EH (cell line): ENCODE results near the gene MUC5B.
"Not testable (repeated sequence)": the region's sequence is repeated elsewhere in the genome, so short reads cannot be mapped to it uniquely, and the experiment has no call there.

Experiments
- DNase-seq: peaks from one replicate; pipeline ENCODE4 v3.0.0-alpha.2; 2015; ENCODE audit warnings: low read depth

Gene MUC5B

DNA sequence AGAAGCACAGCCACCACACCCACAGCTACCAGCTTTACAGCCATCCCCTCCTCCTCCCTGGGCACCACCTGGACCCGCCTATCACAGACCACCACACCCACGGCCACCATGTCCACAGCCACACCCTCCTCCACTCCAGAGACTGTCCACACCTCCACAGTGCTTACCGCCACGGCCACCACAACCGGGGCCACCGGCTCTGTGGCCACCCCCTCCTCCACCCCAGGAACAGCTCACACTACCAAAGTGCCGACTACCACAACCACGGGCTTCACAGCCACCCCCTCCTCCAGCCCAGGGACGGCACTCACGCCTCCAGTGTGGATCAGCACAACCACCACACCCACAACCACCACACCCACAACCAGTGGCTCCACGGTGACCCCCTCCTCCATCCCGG lies 27.5 kb downstream of the MUC5B start:
- not testable (repeated sequence) for DNase-seq

DNA sequence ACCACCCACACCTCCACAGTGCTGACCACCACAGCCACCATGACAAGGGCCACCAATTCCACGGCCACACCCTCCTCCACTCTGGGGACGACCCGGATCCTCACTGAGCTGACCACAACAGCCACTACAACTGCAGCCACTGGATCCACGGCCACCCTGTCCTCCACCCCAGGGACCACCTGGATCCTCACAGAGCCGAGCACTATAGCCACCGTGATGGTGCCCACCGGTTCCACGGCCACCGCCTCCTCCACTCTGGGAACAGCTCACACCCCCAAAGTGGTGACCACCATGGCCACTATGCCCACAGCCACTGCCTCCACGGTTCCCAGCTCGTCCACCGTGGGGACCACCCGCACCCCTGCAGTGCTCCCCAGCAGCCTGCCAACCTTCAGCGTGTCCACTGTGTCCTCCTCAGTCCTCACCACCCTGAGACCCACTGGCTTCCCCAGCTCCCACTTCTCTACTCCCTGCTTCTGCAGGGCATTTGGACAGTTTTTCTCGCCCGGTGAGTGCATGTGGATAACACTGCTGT lies 28.4 kb downstream of the MUC5B start:
- no peak for DNase-seq

- no peak for DNase-seq
These were observed 29.7 kb downstream of the MUC5B start for GRCh38 chr11:1252371-1253102.

- no peak for DNase-seq
These were observed 30.2 kb downstream of the MUC5B start for GRCh38 chr11:1253103-1253485.

DNA sequence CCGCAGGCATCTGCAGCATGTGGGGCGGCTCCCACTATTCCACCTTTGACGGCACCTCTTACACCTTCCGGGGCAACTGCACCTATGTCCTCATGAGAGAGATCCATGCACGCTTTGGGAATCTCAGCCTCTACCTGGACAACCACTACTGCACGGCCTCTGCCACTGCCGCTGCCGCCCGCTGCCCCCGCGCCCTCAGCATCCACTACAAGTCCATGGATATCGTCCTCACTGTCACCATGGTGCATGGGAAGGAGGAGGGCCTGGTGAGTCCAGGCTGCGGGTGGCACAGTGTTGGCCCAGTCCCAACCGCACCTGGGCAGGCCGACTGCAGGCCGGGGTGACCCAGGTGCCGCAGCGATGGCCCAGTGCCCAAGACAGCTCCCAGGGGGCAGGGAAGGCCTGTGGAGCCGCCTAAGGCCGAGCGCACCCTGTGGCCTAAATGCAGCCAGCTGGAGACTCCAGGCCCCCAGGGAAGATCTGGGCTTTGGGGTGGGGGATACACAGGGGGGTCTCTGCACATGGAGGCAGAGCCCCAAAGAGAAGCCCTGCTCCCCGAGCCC lies 31.3 kb downstream of the MUC5B start:
- no peak for DNase-seq

DNA sequence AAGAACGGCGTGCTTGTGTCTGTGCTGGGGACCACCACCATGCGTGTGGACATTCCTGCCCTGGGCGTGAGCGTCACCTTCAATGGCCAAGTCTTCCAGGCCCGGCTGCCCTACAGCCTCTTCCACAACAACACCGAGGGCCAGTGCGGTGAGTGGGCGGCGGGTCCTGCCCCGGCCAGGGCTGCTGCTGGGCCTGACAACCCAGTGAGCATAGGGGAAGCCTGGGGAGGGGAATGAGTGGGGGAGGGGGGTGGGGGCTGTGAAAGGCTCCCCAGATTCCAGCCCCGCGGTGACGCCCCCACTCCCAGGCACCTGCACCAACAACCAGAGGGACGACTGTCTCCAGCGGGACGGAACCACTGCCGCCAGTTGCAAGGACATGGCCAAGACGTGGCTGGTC lies 31.9 kb downstream of the MUC5B start:
- DNase-seq = no peak

- DNase-seq = no peak
These were observed 32.3 kb downstream of the MUC5B start for GRCh38 chr11:1255151-1255550.

DNA sequence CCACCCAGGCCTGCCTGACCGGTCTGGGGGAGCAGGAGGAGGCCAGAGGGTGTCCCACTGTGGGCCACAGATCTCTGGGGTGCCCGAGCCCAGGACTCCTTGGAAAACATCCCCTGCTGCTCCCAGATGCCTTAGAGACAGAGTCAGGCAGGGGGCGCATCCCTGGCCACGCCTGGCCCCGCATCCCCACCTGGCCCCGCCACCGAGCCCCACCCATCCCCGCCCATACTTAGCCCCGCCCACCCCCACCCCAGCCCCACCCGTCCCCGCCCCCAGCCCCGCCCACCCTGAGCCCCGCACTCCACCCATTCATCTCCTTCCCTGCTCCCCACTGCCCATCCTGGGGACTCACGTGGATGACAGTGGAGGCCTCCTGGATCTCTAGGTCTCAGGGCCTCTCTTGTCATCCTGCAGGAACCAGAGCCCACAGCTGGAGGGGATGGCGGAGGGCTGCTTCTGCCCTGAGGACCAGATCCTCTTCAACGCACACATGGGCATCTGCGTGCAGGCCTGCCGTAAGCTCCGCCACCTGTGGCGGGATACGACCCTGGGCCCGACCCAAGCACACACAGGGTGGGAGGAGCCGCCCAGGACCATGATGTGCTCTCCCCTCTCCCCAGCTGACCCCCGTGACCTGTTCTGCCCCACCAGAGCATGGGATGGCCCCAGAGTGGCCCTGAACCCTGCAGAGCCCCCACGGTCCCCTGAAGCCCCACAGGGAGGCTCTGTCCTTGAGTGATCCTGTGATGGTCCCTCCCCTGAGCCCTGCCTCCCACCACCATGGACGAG lies 33.6 kb downstream of the MUC5B start:
- no peak for DNase-seq

GRCh38 chr11:1257366-1257765 lies 34.5 kb downstream of the MUC5B start:
- no peak for DNase-seq

- no peak for DNase-seq
These were observed 35.0 kb downstream of the MUC5B start for GRCh38 chr11:1257916-1258315.

GRCh38 chr11:1258401-1259075 lies 35.7 kb downstream of the MUC5B start:
- no peak for DNase-seq

GRCh38 chr11:1259076-1259461 lies 36.2 kb downstream of the MUC5B start:
- DNase-seq = no peak

DNA sequence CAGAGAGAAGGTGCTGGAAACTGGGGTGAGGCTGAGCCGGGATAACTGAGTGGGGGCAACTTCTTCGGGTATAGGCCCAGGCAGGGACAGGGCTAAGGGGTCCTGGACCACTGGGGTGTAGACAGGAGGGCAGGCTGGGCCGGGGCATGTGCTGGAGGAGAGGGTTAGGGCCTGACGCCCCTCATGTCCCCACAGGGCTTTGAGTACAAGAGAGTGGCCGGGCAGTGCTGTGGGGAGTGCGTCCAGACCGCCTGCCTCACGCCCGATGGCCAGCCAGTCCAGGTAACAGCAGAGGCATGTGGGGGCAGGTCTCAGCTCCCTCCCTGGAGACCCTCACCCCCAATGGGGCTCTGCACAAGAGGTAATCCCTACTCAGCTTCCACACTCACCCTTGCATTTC lies 36.7 kb downstream of the MUC5B start:
- no peak for DNase-seq

GRCh38 chr11:1260023-1260501 lies 37.2 kb downstream of the MUC5B start:
- peak; percentile 24 for DNase-seq

GRCh38 chr11:1260620-1261019 lies 37.8 kb downstream of the MUC5B start:
- no peak for DNase-seq

- DNase-seq = no peak
These were observed 38.6 kb downstream of the MUC5B start for GRCh38 chr11:1261241-1262071.

DNA sequence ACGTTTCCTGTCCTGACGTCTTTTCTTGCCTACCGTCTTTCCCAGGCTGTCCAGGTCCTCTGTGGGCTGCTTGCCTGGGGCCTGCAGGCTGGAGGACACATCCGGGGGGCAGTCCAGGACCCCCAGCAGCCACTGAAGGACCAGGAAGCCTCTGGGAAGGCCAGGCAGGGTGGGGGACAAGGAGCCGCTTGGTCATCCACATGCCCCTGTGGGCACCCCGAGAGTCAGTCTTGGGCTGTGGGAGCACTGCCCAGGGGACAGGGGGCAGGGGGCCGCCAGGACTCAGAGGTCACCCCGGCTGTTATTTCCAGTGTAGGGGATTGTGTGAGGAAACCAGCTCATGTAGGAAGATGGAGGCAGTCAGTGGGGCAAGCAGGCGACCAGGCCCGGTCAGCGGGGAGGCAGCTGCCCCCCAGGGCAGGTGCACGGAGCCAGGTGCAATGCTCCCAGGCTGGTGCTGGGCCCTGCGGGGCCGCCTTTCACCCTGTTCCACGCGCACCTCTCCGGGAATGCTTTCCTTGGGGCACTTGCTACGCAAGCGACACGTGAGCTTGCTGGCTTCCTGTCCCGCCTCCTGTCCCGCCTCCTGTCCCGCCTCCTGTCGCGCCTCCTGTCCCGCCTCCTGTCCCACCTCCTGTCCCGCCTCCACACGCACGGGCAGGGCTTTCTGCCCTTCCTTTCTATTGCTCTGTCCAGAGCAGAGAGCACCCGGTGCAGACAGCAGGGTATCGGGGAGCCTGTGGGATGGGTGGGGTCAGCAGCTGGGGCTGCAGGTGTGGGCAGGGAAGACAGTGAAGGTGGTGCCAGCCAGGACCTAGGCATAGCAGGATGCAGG lies 39.5 kb downstream of the MUC5B start:
- DNase-seq = peak; percentile 93

DNA sequence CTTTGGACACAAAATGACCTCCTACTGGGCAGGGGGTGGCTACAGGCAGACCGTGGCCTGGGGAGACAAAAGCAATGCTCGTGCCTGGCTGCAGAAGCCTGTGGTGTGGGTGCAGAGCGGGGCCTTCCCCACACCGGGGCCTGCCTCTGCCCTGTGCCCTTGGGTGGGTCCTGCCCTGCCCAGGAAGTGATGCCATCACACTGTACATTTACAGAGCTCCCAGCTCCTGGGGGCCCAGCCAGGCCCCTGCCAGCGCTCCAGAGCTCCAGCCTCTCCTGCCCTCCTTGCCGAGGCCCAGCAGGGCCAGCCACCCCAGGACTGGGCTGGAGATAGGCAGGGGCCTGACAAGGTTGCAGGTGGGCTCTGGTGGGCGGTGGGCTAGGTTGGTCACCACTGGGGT lies 40.1 kb downstream of the MUC5B start:
- DNase-seq = peak; percentile 11

- peak; percentile 82 for DNase-seq
These were observed 41.6 kb downstream of the MUC5B start for GRCh38 chr11:1264444-1264843.

DNA sequence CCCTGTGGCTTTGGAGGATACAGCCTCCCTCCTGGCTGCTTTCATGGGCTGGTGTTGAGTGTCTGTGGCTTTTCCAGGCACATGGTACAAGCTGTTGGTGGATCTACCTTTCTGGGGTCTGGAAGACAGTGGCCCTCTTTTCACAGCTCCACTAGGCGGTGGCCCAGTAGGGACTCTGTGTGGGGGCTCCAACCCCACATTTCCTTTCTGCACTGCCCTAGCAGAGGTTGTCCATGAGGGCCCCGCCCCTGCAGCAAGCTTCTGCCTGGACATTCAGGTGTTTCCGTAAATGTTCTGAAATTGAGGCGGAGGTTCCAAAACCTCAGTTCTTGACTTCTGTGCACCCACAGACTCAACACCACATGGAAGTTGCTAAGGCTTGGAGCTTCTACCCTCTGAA lies 42.6 kb downstream of the MUC5B start:
- DNase-seq = not testable (repeated sequence)
